SK-N-MC (cell line): ENCODE data around the gene MAEA.

Experiments used
- EZH2 ChIP-seq: fragments of 200-600 bp; sonication (generic); IDR thresholded peaks from one replicate; pipeline ENCODE4 v1.6.1; 2017; ENCODE audit warnings: antibody characterized with exemption
- FOXP2 ChIP-seq: optimal IDR thresholded peaks from 2 replicates; pipeline ENCODE3; 2011; ENCODE audit warnings: mild to moderate bottlenecking, moderate library complexity; ENCODE audit not compliant: insufficient read depth; ENCODE audit errors: extremely low read length, control extremely low read depth
- POLR2AphosphoS5 ChIP-seq: IDR thresholded peaks from 2 replicates; pipeline ENCODE4 v1.6.1; 2012; ENCODE audit warnings: mild to moderate bottlenecking, low read depth, low read length, borderline replicate concordance

GRCh38 chr4:1354136-1354982 lies 64.7 kb downstream of the MAEA start:
- TF ChIP-seq POLR2AphosphoS5 = no peak
- TF ChIP-seq EZH2 = no peak
- no peak for TF ChIP-seq FOXP2
